Thyroid gland (tissue), 4 donors: ENCODE data around the gene LMBRD1. TPM values are rescaled to one million over a fixed set of nuclear protein-coding genes. Genes with fewer than 3 reads are reported as not detected.
"Not testable (repeated sequence)": the region's sequence is repeated elsewhere in the genome, so short reads cannot be mapped to it uniquely, and the experiment has no call there.

ENCODE experiments used
- DNase-seq, 2 donors: peaks; one replicate each; pipeline ENCODE4 v3.0.0-alpha.2; 2019
- H3K27ac ChIP-seq, 3 donors: fragments of 200-600 bp; sonication (generic); 1 replicate in 2 of 3; 2 replicates in 1 of 3; pipeline ENCODE4 v1.5.1; 2016 to 2019; ENCODE audit warnings: mild to moderate bottlenecking in 1 of 3, moderate library complexity in 1 of 3
- H3K27me3 ChIP-seq: fragments of 200-600 bp; sonication (generic); one replicate; pipeline ENCODE4 v1.5.1; 2019
- H3K36me3 ChIP-seq, 2 donors: fragments of 200-600 bp; sonication (generic); one replicate each; pipeline ENCODE4 v1.5.1; 2016 to 2019
- H3K4me1 ChIP-seq, 2 donors: fragments of 200-600 bp; sonication (generic); one replicate each; pipeline ENCODE4 v1.5.1; 2017 to 2019
- H3K4me3 ChIP-seq, 3 donors: fragments of 200-600 bp; sonication (generic); replicated peaks in 1 of 3; 1 replicate in 2 of 3; 2 replicates in 1 of 3; pipeline ENCODE4 v1.5.1; 2016; ENCODE audit warnings: mild to moderate bottlenecking in 1 of 3
- H3K9me3 ChIP-seq: fragments of 200-600 bp; sonication (generic); one replicate; pipeline ENCODE4 v1.5.1; 2017
- CTCF ChIP-seq, 6 experiments: fragments of 200-600 bp in 3 of 6; fragments of 450-650 bp in 3 of 6; sonication (generic) in 3 of 6; IDR thresholded peaks; one replicate each; pipeline ENCODE4 v1.5.1; 2016 to 2019; ENCODE audit warnings: antibody characterized with exemption in 6 of 6, mild to moderate bottlenecking in 2 of 6, inconsistent platforms in 1 of 6, moderate library complexity in 1 of 6
- POLR2A ChIP-seq, 2 donors: fragments of 450-650 bp; IDR thresholded peaks; one replicate each; pipeline ENCODE4 v1.6.1; 2017; ENCODE audit warnings: antibody characterized with exemption in 2 of 2, mild to moderate bottlenecking in 2 of 2, moderate library complexity in 1 of 2
- WGBS, 2 donors: methylation state at CpG; one replicate each; pipeline ENCODE4 v1.1.5; 2017; 5-methylcytosine and 5-hydroxymethylcytosine counted together
- intact Hi-C: fragments of 100-400 bp; cut with DNase I; formaldehyde crosslinking; loops from one replicate; pipeline ENCODE4 v1.15.1; 2023
- total RNA-seq, 4 donors: library from RNA; depleted of rRNA; stranded (reverse); fragments of >200 nt; gene quantifications; one replicate each; pipeline ENCODE4 v1.2.3, GENCODE V29; 2016

The LMBRD1 gene
- total RNA-seq, 4 donors from 2014 or later, result 113 to 140 (median 124) TPM

GRCh38 chr6:69813508-69813907, 16.7 kb upstream of the LMBRD1 start:
- H3K4me1 ChIP-seq, result no peaks in the 10 kb centered on the region
- TF ChIP-seq POLR2A (IDR thresholded peaks at IDR 0.05) (no peak), CTCF (IDR thresholded peaks at IDR 0.05) (no peak)
- H3K36me3 ChIP-seq, result no peaks in the 10 kb centered on the region
- intact Hi-C loops, result no loop called here
- H3K27me3 ChIP-seq, result no peaks in the 10 kb centered on the region
- no peak overlapping the region for H3K4me3 ChIP-seq
- DNase-seq, result no peak
- 70 to 94% methylated on average over 1 of the region's 1 CpG for WGBS, 2 donors
- H3K27ac ChIP-seq, result no peak overlapping the region
- no peaks in the 10 kb centered on the region for H3K9me3 ChIP-seq

DNA sequence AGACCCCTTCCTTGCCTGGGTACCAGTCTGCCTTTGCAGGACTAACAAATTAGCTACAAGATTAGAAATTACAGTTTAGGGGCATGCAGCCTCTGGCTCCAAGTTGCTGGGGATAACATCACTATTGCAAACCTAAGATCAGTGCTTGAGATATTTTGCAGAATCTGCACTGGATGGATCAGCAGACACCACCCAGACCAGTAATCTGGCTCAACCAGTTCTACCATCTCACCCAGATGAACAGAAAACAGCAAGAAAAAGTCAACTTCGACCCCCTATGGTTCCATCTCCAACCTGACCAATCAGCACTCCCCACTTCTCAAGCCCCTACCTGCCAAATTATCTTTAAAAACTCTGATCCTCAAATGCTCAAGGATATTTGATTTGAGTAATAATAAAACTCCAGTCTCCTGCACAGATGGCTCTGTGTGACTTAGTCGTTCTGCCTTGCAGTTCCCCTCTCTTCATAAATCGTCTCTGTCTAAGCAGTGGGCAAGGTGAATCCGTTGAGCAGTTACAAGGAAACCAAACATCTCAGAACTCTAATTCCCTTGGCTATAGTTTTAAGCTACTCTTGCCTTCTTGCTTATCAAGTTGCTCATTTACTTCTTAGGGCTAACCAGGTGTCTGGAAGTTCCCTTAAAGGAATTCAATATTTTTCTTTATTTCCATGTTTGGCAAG, 16.1 kb upstream of the LMBRD1 start:
- 65 to 69% methylated on average over 4 of the region's 4 CpGs for WGBS, 2 donors
- intact Hi-C loops, result no loop called here
- no peak overlapping the region for H3K4me3 ChIP-seq
- H3K9me3 ChIP-seq, result no peaks in the 10 kb centered on the region
- H3K4me1 ChIP-seq, result no peaks in the 10 kb centered on the region
- no peak for DNase-seq
- H3K27ac ChIP-seq, result no peak overlapping the region
- no peaks in the 10 kb centered on the region for H3K36me3 ChIP-seq
- H3K27me3 ChIP-seq, result no peaks in the 10 kb centered on the region
- TF ChIP-seq CTCF (IDR thresholded peaks at IDR 0.05) (no peak), POLR2A (IDR thresholded peaks at IDR 0.05) (no peak)

- DNase-seq, result no peak
- H3K4me3 ChIP-seq, result no peak overlapping the region
- H3K36me3 ChIP-seq, result no peaks in the 10 kb centered on the region
- H3K27ac ChIP-seq, result no peak overlapping the region
- TF ChIP-seq POLR2A (IDR thresholded peaks at IDR 0.05) (no peak), CTCF (IDR thresholded peaks at IDR 0.05) (no peak)
- no peaks in the 10 kb centered on the region for H3K27me3 ChIP-seq
- no peaks in the 10 kb centered on the region for H3K9me3 ChIP-seq
- intact Hi-C loops, result no loop called here
- 66 to 76% methylated on average over 4 of the region's 4 CpGs for WGBS, 2 donors
- H3K4me1 ChIP-seq, result no peaks in the 10 kb centered on the region
Measured at GRCh38 chr6:69802995-69803394, 6.2 kb upstream of the LMBRD1 start.

DNA sequence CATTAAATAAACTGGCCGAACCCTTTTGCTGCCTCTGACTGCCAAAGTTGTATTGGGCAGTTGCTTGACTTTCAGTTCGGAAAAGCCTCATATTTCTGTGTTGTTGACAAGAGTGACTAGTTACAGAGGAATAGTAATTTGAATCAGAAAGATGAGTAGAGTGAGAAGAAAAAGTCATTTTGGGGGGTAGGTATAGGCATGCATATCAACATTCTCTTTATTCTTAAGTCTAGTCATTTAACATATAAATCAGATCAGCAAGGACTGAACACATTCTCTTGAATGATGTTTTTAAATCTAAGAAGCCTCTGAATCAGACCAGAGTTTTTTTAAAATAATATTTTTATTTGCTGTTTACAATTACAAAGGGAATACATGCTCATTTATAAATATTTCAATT, 4.9 kb upstream of the LMBRD1 start:
- peaks cover 0 to 3% of the 10 kb centered on the region in 2 donors for H3K4me1 ChIP-seq
- no peaks in the 10 kb centered on the region for H3K27me3 ChIP-seq
- 92 to 94% methylated on average over 2 of the region's 2 CpGs for WGBS, 2 donors
- no peak for DNase-seq
- no peak for TF ChIP-seq CTCF (IDR thresholded peaks at IDR 0.05)
- no peak for TF ChIP-seq POLR2A (IDR thresholded peaks at IDR 0.05)
- H3K4me3 ChIP-seq, result no peak overlapping the region
- no peak overlapping the region for H3K27ac ChIP-seq
- H3K9me3 ChIP-seq, result no peaks in the 10 kb centered on the region
- no peaks in the 10 kb centered on the region for H3K36me3 ChIP-seq
- intact Hi-C loops, result no loop called here

DNA sequence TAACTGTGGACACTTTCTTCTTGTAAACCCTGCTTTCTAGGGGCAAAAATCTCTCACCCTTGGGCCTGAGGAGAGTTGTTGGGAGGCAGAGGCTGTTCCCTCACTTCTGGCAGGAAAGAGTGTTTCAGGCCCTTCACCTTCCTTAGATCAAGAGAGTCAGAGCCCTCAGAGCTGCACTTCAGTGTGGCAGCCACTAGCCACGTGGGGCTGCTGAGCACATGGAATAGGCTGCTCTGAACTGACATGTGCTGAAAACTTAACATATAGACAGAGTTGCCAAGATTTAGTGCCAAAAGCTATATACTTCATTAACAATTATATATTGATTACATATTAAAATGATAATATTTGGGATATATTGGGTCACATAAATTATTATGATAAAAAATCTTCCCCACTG, 4.4 kb upstream of the LMBRD1 start:
- Histone ChIP-seq H3K36me3 (no peaks in the 10 kb centered on the region), H3K4me3 (no peak overlapping the region), H3K4me1 (peaks cover 0 to 3% of the 10 kb centered on the region in 2 donors), H3K27ac (no peak overlapping the region), H3K27me3 (no peaks in the 10 kb centered on the region), H3K9me3 (no peaks in the 10 kb centered on the region)
- WGBS, 2 donors, result 8 to 38% methylated on average over 1 of the region's 1 CpG
- DNase-seq, result no peak
- TF ChIP-seq POLR2A (IDR thresholded peaks at IDR 0.05) (no peak), CTCF (IDR thresholded peaks at IDR 0.05) (no peak)
- intact Hi-C loops, result no loop called here

DNA sequence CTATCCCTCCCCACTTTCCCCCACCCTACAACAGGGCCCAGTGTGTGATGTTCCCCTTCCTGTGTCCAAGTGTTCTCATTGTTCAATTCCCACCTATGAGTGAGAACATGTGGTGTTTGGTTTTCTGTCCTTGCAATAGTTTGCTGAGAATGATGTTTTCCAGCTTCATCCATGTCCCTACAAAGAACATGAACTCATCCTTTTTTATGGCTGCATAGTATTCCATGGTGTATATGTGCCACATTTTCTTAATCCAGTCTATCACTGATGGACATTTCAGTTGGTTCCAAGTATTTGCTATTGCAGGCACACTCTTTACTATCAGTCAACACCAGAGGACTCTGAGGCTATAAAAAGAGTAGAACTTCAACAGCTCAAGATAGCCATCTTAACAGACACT, 2.0 kb upstream of the LMBRD1 start:
- H3K36me3 ChIP-seq, DNase-seq, H3K27ac ChIP-seq, intact Hi-C loops, H3K27me3 ChIP-seq, H3K4me1 ChIP-seq, H3K4me3 ChIP-seq, H3K9me3 ChIP-seq: not testable (repeated sequence)
